ENCODE results near the gene CA6.
"Not testable (repeated sequence)": the region's sequence is repeated elsewhere in the genome, so short reads cannot be mapped to it uniquely, and the experiment has no call there.

Gene CA6

DNA sequence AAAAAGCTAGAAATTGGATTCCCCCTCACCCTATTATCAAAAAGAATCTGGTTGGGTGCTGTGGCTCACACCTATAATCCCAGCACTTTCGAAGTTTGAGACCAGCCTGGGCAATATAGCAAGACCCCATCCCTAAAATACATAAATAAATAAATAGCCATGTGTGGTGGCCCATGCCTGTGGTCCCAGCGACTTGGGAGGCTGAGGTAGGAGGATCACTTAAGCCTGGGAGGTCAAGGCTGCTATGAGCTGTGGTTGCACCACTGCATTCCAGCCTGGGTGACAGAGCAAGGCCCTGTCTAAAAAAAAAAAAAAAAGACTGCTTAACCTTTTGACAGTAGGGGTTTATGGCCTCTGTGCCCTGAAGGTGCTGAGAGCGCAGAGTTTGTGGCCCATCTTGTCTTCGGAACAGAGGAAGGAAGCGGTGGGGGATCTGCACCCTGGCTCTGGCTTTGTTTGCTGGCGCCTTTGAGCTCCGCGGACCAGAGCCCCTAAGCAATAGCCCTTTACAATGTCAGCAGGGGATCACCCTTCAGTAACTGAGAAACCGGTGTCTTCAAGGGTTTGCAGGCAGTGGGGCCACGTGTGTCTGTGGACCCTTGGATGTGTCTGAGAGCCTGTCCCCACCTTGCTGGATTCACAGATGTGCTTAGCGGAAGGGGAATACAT, 58.5 kb downstream of the CA6 start:
- no peak overlapping the region for H3K4me3 ChIP-seq (ENCODE audit: low read length)
- TF ChIP-seq ZNF274 (IDR thresholded peaks at IDR 0.05; ENCODE audit: low read depth, low read length): no peak

DNA sequence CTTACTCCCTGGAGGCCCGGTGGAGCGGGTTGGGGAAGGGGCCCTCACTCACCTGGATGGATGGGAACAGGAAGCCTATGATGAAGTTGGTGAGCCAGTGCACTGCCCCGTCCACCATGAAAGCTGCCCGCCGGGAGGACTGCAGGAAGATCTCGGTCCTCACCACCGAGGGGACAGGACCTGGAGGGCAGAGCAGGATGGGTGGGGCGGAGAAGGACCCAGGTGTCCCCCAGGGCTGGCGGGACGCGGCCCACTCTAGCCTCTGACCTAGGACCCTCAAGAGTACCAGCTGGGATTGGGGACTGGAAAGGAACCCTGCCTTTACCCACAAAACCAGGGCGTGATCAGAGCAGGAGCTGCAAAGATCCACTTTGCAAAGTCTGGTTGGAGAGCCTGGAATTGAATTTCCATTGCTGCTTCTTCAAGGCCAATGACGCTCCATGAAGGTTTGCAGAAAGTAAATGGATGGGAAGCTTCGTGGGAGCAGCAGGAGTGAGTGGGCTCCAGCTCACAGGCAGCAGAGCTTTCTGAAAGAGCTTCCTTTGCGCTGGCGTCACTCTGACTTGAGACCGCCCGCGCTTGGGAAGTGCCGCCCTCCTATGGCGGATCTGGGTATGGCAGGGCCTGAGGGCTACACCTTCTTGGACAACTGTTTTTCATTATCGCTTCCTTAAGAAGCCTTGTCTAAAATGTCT, 59.2 kb downstream of the CA6 start:
- TF ChIP-seq ZNF274 (IDR thresholded peaks at IDR 0.05; ENCODE audit: low read depth, low read length): no peak
- no peak overlapping the region for H3K4me3 ChIP-seq (ENCODE audit: low read length)

DNA sequence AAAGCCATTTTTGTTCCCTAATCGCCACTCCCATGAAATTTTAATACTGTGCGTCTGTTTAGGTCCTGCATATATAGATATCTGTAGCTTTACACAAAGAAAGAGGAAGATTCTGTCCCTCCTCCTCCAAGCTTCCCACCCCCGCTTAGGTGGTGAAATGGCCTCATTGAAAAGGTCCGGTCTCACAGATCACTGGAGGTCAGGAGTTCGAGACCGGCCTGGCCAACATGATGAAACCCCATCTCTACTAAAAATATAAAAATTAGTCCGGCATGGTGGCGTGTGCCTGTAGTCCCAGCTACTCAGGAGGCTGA, 59.7 kb downstream of the CA6 start:
- no peak for TF ChIP-seq ZNF274 (IDR thresholded peaks at IDR 0.05; ENCODE audit: low read depth, low read length)
- H3K4me3 ChIP-seq (ENCODE audit: low read length): no peak overlapping the region

DNA sequence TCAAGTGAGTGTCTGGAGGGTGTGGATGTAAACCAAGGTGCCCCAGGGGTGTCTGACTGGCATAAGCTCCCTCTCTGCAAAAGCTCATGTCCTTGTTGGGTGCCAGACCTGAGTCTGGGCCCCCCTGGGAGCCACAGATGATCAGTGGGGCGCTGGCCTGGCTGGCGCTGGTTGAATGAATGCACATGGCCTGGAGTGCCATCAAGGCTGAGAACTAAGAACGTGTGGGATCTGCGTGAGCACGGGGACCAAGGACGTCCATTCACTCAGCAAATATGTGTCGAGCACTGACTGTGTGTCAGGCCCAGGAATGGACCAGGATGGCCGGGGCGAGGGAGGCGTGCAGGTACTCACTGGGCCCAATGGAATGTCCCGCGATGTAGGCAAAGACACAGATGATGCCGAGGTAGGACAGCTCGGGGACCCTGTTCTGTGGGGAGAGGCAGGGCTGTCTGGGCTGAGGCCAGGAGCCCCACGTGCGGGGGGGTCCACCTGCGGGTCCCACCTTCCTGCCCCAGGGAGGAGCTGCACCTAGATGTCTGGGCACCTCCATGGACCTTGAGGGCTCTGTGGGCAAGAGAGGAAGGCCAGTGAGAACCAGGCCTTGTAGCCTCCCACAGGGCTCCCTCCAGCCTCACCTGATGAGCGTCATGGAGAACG, 61.4 kb downstream of the CA6 start:
- no peak for TF ChIP-seq ZNF274 (IDR thresholded peaks at IDR 0.05; ENCODE audit: low read depth, low read length)
- no peak overlapping the region for H3K4me3 ChIP-seq (ENCODE audit: low read length)

DNA sequence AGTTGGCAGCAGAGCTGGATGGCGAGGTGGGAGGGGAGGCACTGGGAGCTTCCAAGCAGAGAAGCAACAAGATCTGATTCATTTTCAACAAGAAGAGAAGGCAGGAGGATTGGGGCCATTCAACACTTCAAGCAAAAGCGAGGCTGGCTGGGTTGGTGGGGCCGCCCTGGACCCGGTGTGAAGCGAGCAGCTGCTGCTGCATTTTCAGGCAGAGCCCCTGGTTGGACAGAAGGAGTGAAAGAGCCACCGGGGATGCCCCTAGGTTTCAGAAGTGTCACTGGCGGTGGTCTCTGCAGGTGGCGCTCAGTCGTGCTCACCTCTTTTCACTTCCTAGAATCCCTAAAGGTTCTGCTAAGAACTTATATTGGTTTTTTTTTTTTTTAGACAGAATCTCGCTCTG, 62.6 kb downstream of the CA6 start:
- H3K4me3 ChIP-seq (ENCODE audit: low read length): no peak overlapping the region
- TF ChIP-seq ZNF274 (IDR thresholded peaks at IDR 0.05; ENCODE audit: low read depth, low read length): no peak

DNA sequence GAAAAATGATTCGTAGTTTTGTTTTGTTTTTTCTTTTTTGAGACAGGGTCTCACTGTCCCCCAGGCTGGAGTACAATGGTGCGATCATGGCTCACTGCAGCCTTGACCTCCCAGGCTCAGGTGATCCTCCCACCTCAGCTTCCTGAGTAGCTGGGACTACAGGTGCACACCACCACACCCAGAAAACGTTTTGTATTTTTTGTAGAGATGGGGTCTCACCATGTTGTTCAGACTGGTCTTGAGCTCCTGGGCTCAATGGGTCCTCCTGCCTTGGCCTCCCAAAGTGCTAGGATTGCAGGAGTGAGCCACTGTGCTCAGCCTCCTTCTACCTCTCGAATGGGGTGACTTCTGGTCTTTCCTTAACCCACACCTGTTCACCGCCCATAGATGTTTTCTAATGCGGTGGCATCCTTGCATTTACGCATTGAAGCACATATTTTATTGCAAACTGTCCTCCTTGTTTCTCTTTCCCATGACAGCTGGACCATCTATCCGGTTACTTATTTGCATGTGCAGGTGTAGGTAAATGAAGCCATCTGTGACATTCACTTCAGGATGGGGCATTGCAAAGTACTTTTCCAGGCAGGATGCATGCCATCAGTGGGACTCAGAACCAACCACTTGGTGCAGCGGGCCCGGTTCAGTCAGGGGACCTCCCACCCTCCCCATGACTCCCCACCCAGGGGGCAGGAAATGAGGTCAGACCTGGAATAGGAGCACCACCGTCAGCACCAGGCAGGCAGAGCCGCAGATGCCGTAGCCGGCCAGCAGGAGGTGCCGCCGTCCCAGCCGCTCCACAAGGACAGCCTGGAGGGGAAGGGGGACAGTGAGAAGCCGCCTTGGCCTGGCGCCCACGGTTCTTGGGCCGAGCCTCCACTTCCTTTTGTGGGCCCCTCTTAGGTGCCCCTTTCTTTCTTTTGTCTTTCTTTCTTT, 64.0 kb downstream of the CA6 start:
- no peak for TF ChIP-seq ZNF274 (IDR thresholded peaks at IDR 0.05; ENCODE audit: low read depth, low read length)
- H3K4me3 ChIP-seq (ENCODE audit: low read length): no peak overlapping the region

DNA sequence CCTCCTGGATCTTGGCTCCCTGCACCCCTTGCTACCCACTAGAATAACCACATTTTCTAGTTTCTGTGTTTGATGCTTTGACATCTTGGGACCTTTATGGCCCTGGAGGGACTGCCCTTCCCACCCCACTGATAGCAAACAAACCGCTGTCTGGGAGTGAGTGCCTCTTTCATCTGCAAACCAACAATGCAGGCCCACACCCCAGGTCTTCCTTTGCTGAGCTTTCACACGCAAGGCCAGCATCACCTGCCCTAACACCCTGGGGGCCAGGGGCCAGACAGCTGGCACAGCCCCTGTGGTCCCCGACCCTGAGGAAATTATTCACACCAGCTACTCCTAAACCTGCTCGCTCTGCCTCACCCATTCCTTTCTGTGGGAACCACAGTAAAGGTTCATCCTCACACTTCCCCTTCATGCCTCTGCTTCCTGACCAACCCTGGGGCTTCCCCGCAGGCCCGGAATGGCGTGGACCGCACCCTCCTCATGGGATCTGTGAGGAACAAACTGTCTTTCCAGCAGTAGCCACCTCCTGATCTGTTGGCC, 65.2 kb downstream of the CA6 start:
- no peak overlapping the region for H3K4me3 ChIP-seq (ENCODE audit: low read length)
- TF ChIP-seq ZNF274 (IDR thresholded peaks at IDR 0.05; ENCODE audit: low read depth, low read length): no peak

DNA sequence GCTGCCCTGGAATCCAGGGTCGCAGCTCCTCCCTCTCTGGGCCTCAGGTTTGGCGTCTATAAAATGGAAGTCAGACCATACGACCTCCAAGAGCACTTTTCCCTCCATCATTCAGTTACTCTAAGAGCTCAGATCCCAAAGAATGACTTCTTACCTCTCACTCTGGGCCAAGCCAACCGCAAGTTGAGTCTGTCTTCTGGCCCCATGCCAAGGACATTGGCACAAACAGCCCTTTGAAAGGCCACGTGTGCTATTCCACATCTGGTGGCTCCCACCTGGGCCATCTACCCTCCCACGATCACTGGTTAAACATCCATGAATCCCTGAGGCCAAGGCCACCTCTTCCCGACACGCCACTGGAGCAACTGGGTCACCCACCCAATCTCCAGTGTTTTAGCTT, 68.2 kb downstream of the CA6 start:
- no peak for TF ChIP-seq ZNF274 (IDR thresholded peaks at IDR 0.05; ENCODE audit: low read depth, low read length)
- H3K4me3 ChIP-seq (ENCODE audit: low read length): no peak overlapping the region

DNA sequence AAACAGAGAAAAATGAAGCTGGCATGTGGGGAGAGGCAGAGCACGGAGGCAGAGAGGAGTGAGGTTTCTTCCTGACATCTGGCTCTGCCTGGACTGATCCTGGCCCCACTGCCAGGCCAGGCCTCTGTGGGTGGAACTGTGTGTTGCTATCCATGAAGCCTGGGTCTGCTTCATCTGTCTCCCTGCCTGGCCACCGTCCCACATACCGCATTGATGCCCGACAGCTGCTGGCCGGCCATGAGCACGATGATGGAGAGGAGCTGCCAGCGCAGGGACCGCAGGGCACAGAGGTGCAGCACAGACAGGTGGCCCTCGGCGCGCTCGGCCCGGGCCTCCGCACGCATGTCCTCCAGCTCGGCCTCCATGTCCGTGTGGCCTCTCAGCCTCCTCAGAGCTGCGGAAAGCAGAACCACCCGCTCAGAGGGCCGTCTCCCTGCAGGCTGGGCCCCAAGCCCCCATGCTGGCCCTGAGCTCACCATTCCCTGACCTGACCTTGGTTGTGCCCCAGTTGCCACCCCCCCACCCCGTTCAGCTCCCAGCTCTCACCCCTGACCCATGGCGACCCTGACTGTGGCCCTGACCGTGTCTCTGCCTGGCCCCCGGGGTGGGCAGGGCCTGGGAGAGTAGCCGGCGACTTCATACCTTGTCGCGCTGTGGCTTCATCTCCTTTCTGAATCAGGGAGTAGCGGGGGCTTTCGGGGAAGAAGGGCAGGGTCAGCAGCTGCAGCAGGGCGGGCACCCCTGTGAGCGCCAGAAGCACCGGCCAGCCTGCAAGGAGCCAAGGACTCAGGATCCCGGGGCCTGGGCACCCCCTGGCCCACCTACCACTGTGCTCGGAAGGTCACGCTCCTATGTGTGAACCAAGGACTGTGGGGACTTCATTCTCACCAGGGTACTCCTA, 69.1 kb downstream of the CA6 start:
- no peak for TF ChIP-seq ZNF274 (IDR thresholded peaks at IDR 0.05; ENCODE audit: low read depth, low read length)
- no peak overlapping the region for H3K4me3 ChIP-seq (ENCODE audit: low read length)

DNA sequence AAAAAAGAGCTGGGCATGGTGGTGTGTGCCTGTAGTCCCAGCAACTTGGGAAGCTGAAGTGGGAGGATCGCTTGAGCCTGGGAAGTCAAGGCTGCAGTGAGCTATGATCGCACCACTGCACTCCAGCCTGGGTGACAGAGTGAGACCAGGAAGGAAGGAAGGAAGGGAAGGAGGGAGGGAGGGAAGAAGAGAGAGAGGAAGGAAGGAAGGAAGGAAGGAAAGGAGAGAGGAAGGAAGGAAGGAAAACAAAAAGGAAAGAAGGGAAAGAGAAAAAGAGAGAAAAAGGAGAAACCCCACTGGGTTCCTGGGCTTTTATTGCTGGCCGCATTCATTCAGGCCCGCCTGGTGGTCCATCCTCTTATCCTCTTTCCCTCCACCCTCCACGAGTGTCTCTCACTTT, 70.8 kb downstream of the CA6 start:
- no peak for TF ChIP-seq ZNF274 (IDR thresholded peaks at IDR 0.05; ENCODE audit: low read depth, low read length)
- H3K4me3 ChIP-seq (ENCODE audit: low read length): no peak overlapping the region

DNA sequence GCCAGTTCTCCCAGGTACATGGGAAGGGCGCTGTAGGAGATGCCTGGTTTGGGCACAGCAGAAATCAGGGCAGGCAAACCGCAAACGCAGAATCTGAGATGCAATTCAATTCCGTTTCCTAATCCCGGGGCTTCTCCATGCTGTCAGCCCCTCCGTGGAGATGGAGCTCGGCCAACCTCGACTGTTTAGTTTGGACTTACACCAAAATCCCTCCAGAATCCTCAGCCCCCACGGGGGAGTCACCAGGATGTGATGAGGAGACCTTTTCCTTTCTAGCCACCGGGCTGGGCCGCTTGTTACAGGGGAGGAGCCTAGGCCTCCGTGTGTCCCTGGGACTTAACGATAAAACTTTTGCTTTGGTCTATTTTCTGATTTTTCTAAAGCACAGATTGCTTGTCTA, 72.7 kb downstream of the CA6 start:
- no peak overlapping the region for H3K4me3 ChIP-seq (ENCODE audit: low read length)
- TF ChIP-seq ZNF274 (IDR thresholded peaks at IDR 0.05; ENCODE audit: low read depth, low read length): no peak

DNA sequence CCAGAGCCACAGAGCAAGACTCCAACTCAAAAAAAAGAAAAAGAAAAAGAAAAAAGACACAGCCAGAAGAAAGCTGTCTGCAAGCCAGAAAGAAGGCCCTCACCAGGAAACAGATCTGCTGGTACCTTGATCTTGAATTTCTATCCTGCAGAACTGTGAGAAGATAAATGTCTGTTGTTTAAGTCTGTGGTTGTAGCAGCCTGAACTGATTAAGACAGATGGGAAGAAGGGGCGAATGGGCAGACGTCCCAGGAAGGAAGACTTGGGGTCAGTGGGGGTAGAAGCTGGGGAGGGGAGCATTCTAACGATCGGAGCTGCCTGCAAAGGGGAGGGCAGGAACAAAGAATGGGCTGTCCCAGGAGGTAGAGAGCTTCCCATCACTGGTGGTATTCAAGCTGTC, 74.2 kb downstream of the CA6 start:
- no peak for TF ChIP-seq ZNF274 (IDR thresholded peaks at IDR 0.05; ENCODE audit: low read depth, low read length)
- H3K4me3 ChIP-seq (ENCODE audit: low read length): no peak overlapping the region

DNA sequence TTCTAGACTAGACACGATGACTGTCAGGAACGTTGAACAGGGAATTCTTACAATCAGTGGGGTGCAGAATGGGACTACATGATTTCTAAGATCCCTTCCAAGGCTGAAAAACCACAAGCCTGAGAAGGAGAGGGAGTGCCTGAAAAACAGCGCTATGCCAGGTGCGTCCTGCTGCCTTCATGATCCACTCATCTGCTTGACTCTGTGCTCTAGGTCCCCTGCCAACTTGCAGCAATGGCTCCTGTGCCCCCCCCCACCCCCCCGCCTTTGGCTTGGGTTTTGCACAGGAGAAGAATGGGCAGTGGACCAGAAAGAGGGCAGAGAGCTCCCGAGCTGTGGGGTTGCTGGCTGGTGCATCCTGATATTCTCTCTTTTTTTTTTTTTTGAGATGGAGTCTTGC, 74.6 kb downstream of the CA6 start:
- H3K4me3 ChIP-seq (ENCODE audit: low read length): no peak overlapping the region
- TF ChIP-seq ZNF274 (IDR thresholded peaks at IDR 0.05; ENCODE audit: low read depth, low read length): no peak

DNA sequence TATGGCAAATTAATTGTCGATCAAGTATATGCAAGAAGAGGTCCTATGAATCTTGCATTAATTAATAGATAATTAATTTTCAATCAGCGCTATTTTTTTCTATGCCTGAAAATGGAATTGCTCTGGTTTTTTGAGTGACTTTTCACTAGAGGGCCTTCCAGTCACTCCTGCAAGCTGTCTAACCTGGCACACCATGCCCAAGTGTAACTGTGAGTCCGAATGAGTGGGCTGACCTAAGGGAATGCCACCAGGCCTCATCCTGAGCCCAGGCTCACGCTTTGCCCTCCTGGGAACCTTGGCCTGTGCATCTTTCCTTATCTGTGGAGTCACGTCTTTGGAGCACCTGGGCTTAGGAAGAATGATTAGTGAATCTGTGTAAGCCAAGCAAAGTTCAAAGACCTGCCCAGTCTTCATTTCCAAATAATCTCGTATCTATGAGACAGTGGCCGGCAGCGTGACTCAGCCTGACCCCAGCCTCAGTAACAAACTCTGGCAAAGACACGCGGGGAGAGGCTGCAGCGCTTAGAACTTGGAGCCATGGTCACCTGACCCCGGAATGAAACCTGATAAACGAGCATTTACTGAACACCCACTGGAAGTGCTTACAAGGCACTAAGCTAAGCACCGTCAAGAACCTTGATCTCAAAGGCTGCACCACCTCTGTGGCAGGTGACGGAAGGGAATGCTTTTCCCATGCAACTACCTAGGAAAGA, 76.5 kb downstream of the CA6 start:
- not testable (repeated sequence) for H3K4me3 ChIP-seq (ENCODE audit: low read length)

All from GM08714 (cell line).